DOHH2 (cell line): ENCODE data around the gene LIPA.

Experiments used
- CTCF ChIP-seq: fragments of 200-600 bp; sonication (generic); IDR thresholded peaks from one replicate; pipeline ENCODE4 v1.5.1; 2014; ENCODE audit warnings: antibody characterized with exemption, mild to moderate bottlenecking, low read depth, low read length; ENCODE audit not compliant: poor library complexity, severe bottlenecking
- EZH2phosphoT487 ChIP-seq: fragments of 200-600 bp; sonication (generic); IDR thresholded peaks from 2 replicates; pipeline ENCODE4 v1.6.1; 2017; ENCODE audit warnings: borderline replicate concordance, mild to moderate bottlenecking, antibody characterized with exemption, low read length, moderate library complexity, mixed read lengths

GRCh38 chr10:89255793-89256192, 4.2 kb upstream of the LIPA start:
- TF ChIP-seq CTCF (no peak), EZH2phosphoT487 (no peak)
